GM18520 (cell line): ENCODE measurements around the gene CD44.
A peak's percentile ranks its signal among the peaks of the same experiment; 100 is the strongest.

Experiments
- ATAC-seq: cut with Tn5 transposase; IDR thresholded peaks from one replicate; pipeline ENCODE4 v1.9.1; 2021; ENCODE audit not compliant: unreplicated experiment

The CD44 gene

GRCh38 chr11:35155677-35156076 is 16.7 kb downstream of the CD44 start:
- no peak for ATAC-seq

GRCh38 chr11:35157814-35158700 is 19.1 kb downstream of the CD44 start:
- no peak for ATAC-seq

- ATAC-seq: no peak
Observed at GRCh38 chr11:35158701-35159510, 19.9 kb downstream of the CD44 start.

DNA sequence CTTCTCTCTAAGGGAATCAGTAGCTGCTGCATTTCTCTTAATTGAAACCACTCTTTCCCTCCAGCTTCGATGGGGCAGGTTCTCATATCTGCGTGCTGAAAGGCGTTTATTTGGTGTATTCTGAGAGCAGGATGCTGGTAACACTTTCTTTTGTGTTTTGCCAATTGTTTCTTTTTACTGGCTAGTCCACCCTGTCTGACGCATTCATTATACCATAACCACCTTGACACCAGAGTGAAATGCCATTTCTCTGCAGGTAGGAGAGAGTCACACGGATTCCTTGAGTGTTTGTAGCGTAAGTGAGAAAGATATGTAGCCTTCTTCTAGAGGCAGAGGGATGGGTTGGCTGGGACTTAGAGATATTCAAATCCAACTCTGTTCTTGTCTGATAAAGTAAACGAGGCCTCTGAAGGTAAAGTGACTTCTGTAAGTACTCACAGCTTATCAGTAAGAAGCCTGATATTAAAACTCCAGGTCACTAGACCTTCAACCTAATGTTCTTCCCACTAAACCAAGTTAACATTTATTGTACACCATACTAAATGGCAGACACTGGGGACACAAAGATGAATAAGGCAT is 21.4 kb downstream of the CD44 start:
- ATAC-seq: no peak

GRCh38 chr11:35160902-35161597 is 22.1 kb downstream of the CD44 start:
- no peak for ATAC-seq

DNA sequence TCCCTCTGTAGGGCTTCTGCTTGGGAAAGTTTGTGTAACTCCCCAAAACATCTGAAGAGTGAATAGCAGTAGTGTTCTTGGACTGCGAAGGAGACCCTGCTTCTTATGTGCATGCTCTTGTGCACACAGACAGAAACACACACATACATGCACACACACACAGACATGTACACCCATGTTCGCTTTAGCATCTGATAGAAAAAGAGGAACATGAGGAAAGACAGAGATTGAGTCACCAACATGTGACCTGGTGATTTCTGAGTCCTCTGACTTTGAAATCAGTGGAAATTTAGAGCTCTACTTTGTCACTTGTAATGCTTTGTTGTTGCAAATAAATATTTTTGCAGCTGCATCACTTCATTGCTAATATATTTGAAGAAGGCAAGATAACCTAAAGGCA is 23.8 kb downstream of the CD44 start:
- no peak for ATAC-seq

DNA sequence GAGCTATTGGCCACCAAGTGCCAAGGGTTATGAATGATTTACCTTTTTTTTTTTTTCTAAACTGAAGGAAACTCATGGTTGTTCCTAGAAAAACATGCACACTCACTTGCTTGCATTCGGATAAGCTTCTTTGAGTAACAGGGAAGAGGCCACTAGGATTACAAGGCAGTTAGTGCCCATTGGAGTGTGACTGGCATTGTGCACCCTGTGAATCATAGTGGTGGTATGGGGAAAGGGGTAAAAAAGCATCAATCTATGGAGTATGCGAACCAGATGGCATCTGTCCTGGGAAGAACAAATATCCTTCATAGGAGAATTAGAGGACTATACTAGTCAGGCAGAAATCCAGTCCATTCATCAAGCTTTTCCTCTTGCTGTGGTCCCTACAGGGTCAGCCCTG is 24.2 kb downstream of the CD44 start:
- ATAC-seq: no peak

DNA sequence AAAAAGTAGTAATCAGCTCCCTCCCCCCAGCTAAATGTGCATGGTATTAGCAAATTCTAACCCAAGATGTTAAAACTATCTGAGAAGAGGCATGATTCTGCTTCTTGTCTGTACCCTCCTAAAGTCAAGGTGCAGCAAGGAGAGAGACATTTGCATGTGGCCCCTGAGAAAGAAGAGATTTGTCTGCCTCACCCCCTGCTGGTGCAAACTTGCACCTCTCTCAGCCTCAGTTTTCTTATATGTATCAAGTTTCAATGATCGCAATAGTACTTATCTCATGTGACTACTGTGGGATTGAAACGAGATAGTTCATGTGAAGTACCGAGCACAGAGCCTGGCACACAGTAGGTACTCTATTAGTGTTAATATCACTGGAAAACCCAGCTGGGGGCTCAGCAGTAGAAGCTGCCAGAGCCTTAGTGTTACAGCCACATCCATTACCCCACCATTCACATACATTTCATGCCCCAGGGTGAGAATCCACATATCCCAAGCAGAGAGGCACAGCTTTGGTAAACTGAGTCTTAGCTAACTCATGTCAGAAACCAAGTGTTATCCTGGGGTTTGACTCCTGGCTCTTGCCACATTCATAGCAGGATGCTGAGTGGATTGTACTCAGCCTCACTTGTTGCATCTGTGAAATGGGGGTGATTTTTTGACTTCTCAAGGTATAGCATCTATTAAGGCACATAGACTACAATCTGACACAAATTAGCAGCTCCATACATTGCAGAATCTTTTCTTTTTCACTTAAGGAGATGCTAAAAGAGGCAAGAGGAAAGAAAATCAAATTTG is 24.9 kb downstream of the CD44 start:
- no peak for ATAC-seq

DNA sequence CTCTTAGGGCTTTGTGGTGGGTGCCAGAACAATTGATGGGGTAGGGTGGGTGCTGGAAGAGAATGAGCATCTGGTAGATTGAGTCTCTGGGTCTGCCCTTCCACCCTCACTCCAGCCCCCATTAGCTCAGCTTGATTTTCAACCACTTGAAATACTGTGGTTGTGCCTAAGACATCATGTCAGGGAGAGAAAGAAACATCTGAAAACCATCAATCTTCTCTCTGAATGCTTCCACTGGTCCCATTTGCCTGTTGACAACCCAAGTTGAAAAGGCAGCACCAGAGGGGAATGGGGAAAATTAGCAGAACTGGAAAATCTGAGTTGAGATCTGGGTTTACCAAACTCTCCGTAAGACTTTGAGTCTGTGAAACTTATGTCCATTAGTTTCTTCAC is 26.1 kb downstream of the CD44 start:
- ATAC-seq: no peak

DNA sequence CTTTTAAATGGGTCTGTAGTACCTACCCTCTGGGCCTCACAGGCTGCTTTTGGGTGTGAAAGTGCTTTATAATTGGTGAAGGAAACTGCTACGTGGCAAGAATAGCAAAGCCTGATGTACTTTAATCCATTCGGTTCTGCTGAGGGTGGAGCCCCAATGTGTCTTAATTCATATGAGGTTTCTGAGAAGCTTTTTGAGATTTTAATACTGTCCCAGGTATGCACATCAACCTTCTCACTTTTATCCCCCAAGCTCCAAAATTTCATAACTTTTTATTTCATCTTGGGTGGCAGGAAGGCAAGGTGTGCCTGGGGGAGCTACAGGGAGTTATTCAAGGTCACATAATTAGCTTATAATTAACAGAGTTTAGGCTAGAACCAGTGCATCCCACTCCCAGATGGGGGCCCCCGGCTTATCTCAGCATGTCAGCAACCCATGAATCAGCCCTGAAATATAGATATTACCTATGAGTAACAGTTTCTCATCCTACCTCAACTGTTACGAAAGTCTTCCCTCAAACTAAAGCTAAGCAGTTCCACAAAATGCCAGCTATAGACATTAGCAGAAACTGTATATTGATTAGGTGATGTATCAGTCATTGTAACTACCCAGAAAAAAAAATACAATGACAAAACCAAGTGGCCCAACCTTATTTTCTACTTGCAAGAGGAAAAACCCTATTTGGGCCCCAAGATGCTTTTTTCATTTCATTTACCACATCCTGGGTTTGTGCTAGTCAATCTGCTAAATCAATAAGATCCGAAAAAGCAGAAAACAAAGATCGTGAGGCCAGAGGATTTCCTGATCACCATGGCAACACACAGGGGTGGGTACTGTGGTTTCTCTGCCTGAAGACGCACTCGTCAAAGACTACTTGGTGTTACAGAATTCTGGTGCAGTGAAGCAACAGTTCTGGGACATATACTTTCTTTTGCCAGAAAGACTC is 26.7 kb downstream of the CD44 start:
- ATAC-seq: peak; percentile 86

DNA sequence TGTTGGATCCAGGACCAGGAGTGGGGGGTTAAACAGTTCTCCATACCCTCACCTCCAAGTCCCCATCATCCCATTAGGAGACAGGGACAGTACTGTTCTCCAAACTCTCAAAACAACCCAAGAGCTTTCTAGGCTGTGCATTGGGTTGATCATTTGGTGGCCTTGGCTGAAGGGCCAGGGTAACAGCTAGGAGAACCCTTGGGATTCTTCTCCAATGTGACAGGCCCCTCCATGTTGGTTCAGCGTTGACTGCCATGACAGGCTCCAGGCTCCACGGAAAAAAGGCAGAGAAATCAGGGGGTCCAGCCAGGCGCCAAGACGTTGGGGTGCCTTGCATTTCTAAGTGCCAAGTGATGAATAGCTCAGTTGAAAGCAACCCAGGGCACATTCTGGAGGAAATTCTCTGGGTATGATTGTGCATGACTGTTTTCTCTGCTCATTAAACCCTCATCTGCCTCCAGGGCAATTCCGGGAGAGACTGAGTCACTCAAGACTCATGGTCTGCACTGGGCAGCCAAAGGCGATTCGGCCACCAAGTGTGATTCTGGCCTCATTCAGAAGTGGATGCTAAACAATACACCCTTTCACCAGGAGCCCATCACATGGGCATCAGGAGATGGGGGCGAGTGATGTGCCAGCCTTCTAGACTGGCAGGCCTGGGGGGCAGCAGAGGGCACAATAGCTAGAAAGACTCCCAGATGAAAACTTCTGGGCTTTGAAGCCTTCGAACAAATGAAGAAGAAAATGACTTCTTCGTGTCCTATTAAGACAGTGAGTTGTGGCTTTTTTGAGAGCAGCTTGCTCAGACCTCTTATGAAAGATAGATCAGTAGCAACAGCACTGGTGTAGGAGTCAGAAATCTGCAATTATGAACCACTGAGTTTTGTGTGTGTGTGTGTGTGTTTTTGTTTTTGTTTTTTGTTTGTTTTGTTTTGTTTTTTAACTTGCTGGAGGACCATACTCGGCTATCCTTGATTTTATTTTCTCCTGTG is 27.7 kb downstream of the CD44 start:
- ATAC-seq: no peak

DNA sequence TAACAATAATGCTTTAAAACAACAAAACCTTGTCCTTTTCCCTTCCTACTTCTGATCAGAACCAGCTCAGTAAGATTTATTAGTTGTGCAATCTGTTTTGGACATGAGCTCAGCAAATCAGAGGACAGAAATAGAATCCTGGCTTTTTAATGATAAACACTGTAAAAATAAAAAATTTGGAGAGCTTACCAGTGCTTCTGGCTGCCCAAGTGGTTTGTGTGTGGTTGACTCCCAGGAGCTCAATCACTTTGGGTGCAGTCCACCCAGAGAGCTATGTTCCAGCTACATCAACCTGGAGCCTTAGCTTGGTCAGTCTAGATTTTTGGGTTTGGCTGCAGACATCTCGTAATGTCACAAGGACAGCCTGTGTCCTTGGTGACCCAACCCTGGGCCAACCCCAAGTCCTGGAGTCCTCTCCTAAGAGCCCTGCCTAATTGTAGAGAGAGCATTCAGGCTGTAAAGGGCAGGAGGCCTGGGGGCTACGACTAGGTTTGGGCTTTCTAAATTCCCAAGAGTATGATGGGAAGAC is 28.5 kb downstream of the CD44 start:
- ATAC-seq: no peak

DNA sequence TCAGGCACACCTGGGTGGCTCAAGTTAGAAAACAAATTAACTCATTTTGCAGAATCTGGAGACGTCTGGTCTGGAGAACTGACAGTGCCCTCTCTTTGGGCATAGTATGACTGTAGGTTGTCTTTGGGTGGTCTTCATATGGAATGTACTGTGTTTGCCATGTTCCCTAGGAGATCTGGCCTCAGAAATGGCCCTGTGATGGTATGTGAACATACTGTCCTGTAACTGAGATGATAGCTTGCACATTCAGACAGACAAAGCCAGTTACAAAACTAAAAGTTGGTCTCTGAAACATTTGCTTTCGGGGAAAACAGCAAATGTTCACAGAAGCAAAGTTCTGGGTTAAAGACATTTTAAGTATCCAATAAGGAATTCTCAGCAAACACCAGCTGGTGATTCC is 29.7 kb downstream of the CD44 start:
- ATAC-seq: no peak

GRCh38 chr11:35169112-35169511 is 30.1 kb downstream of the CD44 start:
- no peak for ATAC-seq

DNA sequence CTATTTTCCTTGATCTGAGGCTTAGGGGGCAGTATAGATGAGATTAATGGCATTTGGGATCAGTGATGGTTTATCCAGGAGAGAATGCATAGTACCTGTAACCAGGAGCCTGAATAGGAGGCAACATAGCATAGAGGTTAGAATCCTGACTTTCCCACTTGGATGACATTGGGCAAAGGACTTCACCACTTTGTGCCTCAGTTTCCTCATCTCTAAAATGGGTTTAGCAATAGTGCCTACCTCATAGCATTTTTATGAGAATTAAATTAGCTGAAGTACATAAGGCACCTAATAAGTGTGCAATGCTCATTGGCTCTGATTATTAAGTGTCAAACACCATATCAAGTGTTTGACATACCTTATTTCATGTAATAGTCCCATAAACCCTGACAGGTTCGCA is 30.8 kb downstream of the CD44 start:
- no peak for ATAC-seq

DNA sequence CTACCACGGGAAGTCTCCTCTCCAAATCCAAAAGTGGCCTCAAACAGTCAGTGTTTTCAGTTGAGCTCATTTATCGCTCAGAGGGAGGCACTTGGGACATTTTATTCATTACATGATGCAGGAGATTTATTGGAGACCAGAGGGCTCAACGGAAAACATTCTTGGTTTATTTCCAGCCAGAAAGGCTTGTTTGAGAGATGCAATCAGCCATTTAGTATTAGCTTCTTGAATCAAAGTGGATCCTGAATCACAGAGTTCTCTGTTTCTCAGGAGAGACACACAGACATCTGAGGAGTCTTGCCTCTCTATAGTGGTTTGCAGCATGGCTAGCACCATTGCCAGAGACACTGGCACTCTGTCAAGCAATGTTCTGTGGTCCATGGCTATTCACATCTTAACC is 31.5 kb downstream of the CD44 start:
- ATAC-seq: no peak

GRCh38 chr11:35171226-35171625 is 32.3 kb downstream of the CD44 start:
- no peak for ATAC-seq

- peak; percentile 50 for ATAC-seq
Observed at GRCh38 chr11:35173011-35173511, 34.1 kb downstream of the CD44 start.
